Endothelial cell of umbilical vein (primary cell): ENCODE measurements around the gene SGF29. TPM values are rescaled to one million over a fixed set of nuclear protein-coding genes. Genes with fewer than 3 reads are reported as not detected.

Experiments
- BruUV-seq: library from RNA; stranded (reverse); fragments of 400-500 nt; replicated peaks from 2 replicates; lab custom pipeline; 2021; lab: Mats Ljungman, UMichigan
- CTCF ChIA-PET: fragments of 300-600, 350-600 bp; sonication (Branson Sonifier 250); formaldehyde crosslinking; loops from one replicate; lab custom pipeline; 2021; ENCODE audit warnings: antibody characterized with exemption, inconsistent platforms; lab: Charles Lee
- POLR2A ChIA-PET: fragments of 300-600, 350-600 bp; sonication (Branson Sonifier 250); formaldehyde crosslinking; loops from one replicate; lab custom pipeline; 2021; ENCODE audit warnings: antibody characterized with exemption, inconsistent platforms; lab: Charles Lee
- DNase-seq: peaks from one replicate; pipeline ENCODE4 v3.0.0-alpha.2; 2011; ENCODE audit warnings: low read depth, low spot score
- FAIRE-seq: peaks from 2 replicates; lab custom pipeline; 2011; peaks lifted over from hg19 to GRCh38; lab: Jason Lieb, UNC
- H2AFZ ChIP-seq: 2 replicates; pipeline ENCODE4 v1.6.0; 2012; ENCODE audit warnings: low read depth, low read length, control low read depth, inconsistent platforms
- H3K27ac ChIP-seq: 2 replicates; pipeline ENCODE4 v1.5.1; 2011; ENCODE audit warnings: low read depth, mild to moderate bottlenecking, control low read depth, low read length, moderate library complexity; ENCODE audit not compliant: insufficient read depth
- H3K27me3 ChIP-seq, 2 experiments: 2 replicates each; pipeline versions ENCODE4 v1.6.0 to v1.6.1; 2011; ENCODE audit warnings: low read length in 2 of 2, mixed read lengths in 1 of 2; ENCODE audit not compliant: control insufficient read depth in 2 of 2, insufficient read depth in 2 of 2
- H3K36me3 ChIP-seq, 2 experiments: 2 replicates in 1 of 2; 3 replicates in 1 of 2; pipeline ENCODE4 v1.5.1; 2011; ENCODE audit warnings: low read length in 2 of 2, mild to moderate bottlenecking in 1 of 2, moderate library complexity in 1 of 2; ENCODE audit not compliant: control insufficient read depth in 2 of 2, insufficient read depth in 2 of 2; ENCODE audit errors: extremely low read depth in 1 of 2
- H3K4me1 ChIP-seq: 3 replicates; pipeline ENCODE4 v1.5.1; 2011; ENCODE audit warnings: mild to moderate bottlenecking, low read length; ENCODE audit not compliant: control insufficient read depth, insufficient read depth; ENCODE audit errors: extremely low read depth
- H3K4me2 ChIP-seq: 2 replicates; pipeline ENCODE4 v1.6.1; 2011; ENCODE audit warnings: low read length, control low read depth, mixed read lengths; ENCODE audit not compliant: insufficient read depth
- H3K4me3 ChIP-seq, 3 experiments: fragments of 200-600 bp in 1 of 3; sonication (generic), shearing (Covaris generic) in 1 of 3; replicated peaks in 1 of 3; 2 replicates each; pipeline ENCODE4 v1.5.1; 2011 to 2016; ENCODE audit warnings: control low read depth in 3 of 3, low read length in 3 of 3, mild to moderate bottlenecking in 2 of 3, inconsistent platforms in 1 of 3, low read depth in 1 of 3, moderate library complexity in 1 of 3; ENCODE audit not compliant: insufficient read depth in 1 of 3
- H3K79me2 ChIP-seq: 2 replicates; pipeline ENCODE4 v1.6.0; 2012; ENCODE audit warnings: low read length, inconsistent platforms; ENCODE audit not compliant: control insufficient read depth, insufficient read depth
- H3K9ac ChIP-seq: replicated peaks from 2 replicates; pipeline ENCODE3; 2011; ENCODE audit warnings: low read length, control low read depth; ENCODE audit not compliant: insufficient read depth; ENCODE audit errors: extremely low read depth
- H3K9me1 ChIP-seq: replicated peaks from 3 replicates; pipeline ENCODE4 v1.6.0; 2011; ENCODE audit warnings: mild to moderate bottlenecking, low read length; ENCODE audit not compliant: control insufficient read depth, insufficient read depth; ENCODE audit errors: extremely low read depth
- H3K9me3 ChIP-seq: replicated peaks from 2 replicates; pipeline ENCODE4 v1.5.1; 2012; ENCODE audit warnings: low read length, inconsistent platforms; ENCODE audit not compliant: control insufficient read depth, insufficient read depth
- H4K20me1 ChIP-seq: replicated peaks from 2 replicates; pipeline ENCODE3; 2011; ENCODE audit warnings: mild to moderate bottlenecking, low read length; ENCODE audit not compliant: control insufficient read depth, insufficient read depth; ENCODE audit errors: extremely low read depth
- CTCF ChIP-seq, 2 donors: IDR thresholded peaks; 1 replicate in 1 of 2; 2 replicates in 1 of 2; pipeline ENCODE4 v1.5.1; 2011; ENCODE audit warnings: low read length in 2 of 2, mild to moderate bottlenecking in 2 of 2, moderate library complexity in 2 of 2, control low read depth in 1 of 2, inconsistent platforms in 1 of 2, low read depth in 1 of 2; ENCODE audit not compliant: insufficient read depth in 1 of 2; ENCODE audit errors: extremely low read depth in 1 of 2
- EZH2 ChIP-seq: IDR thresholded peaks from 2 replicates; pipeline ENCODE4 v1.6.1; 2012; ENCODE audit warnings: borderline replicate concordance, low read depth, mild to moderate bottlenecking, moderate library complexity, low read length, inconsistent platforms; ENCODE audit not compliant: severe bottlenecking
- FOS ChIP-seq: IDR thresholded peaks from 2 replicates; pipeline ENCODE4 v1.6.1; 2011; ENCODE audit warnings: mild to moderate bottlenecking, low read length, moderate library complexity, borderline replicate concordance; ENCODE audit not compliant: insufficient read depth
- GATA2 ChIP-seq: IDR thresholded peaks from 2 replicates; pipeline ENCODE4 v1.7.0; 2011; ENCODE audit warnings: low read depth, mild to moderate bottlenecking, moderate library complexity, mixed read lengths, low read length; ENCODE audit not compliant: insufficient read length, insufficient read depth
- JUN ChIP-seq: IDR thresholded peaks from 2 replicates; pipeline ENCODE4 v1.6.1; 2011; ENCODE audit warnings: borderline replicate concordance, low read depth; ENCODE audit not compliant: insufficient read length, insufficient read depth
- MAX ChIP-seq: IDR thresholded peaks from 2 replicates; pipeline ENCODE4 v1.6.1; 2011; ENCODE audit not compliant: insufficient read depth, insufficient read length
- MYC ChIP-seq: IDR thresholded peaks from one replicate; pipeline ENCODE4 v1.6.1; 2011; ENCODE audit warnings: mild to moderate bottlenecking, low read depth, low read length
- POLR2A ChIP-seq: IDR thresholded peaks from 2 replicates; pipeline ENCODE4 v1.6.1; 2012; ENCODE audit warnings: low read depth, mild to moderate bottlenecking, control low read depth, low read length
- POLR2AphosphoS5 ChIP-seq: IDR thresholded peaks from 2 replicates; pipeline ENCODE4 v1.6.1; 2012; ENCODE audit warnings: low read depth, mild to moderate bottlenecking, control low read depth, low read length, moderate library complexity; ENCODE audit not compliant: insufficient read depth
- dilution Hi-C: fragments of 300-500 bp; cut with MboI; formaldehyde crosslinking; loops from one replicate; pipeline ENCODE4 v1.15.0; 2019; ENCODE audit warnings: low sequenced_read_pairs; ENCODE audit not compliant: extremely low pct_ligation_motif_present
- intact Hi-C: fragments of 100-400 bp; cut with micrococcal nuclease; formaldehyde crosslinking; loops from one replicate; pipeline ENCODE4 v1.10.0; 2022
- polyA plus RNA-seq, 4 experiments: library from polyadenylated mRNA; depleted of rRNA in 3 of 4; stranded (reverse) in 3 of 4; unstranded in 1 of 4; fragments of >200 nt; gene quantifications; 2 replicates each; pipeline versions ENCODE4 v1.2.1 to v1.2.3, GENCODE V29; 2011 to 2012; ENCODE audit warnings: missing spikeins in 1 of 4
- total RNA-seq: library from RNA; stranded (reverse); gene quantifications from 2 replicates; pipeline ENCODE4 v1.2.3, GENCODE V29; 2021

The SGF29 gene
- total and polyA plus RNA-seq, 2 donors (not counting 3 experiments of a cell fraction or from before 2014, with no cell fraction given) = 3.4 to 12.0 TPM

GRCh38 chr16:28589069-28589468 lies 35.3 kb downstream of the SGF29 start:
- BruUV-seq = no TSS peak
- FAIRE-seq (no peak), DNase-seq (no peak)
- H4K20me1 ChIP-seq = no peaks in the 10 kb centered on the region
- TF ChIP-seq POLR2A (no peak), MYC (no peak), POLR2AphosphoS5 (no peak), CTCF (IDR thresholded peaks at IDR 0.05; ENCODE audit: extremely low read depth in 1 of 2, insufficient read depth in 1 of 2, low read depth in 1 of 2, low read length in 2 of 2) (no peak), FOS (no peak), GATA2 (no peak), EZH2 (no peak), MAX (no peak), JUN (no peak)
- no peaks in the 10 kb centered on the region for H3K4me1 ChIP-seq
- no peak overlapping the region for H3K4me3 ChIP-seq
- H3K36me3 ChIP-seq = peaks cover 0 to 20% of the 10 kb centered on the region in 2 experiments
- CTCF ChIA-PET = no interaction called here
- H3K9ac ChIP-seq = no peak overlapping the region
- no peaks in the 10 kb centered on the region for H3K9me3 ChIP-seq
- intact Hi-C loops = no loop called here
- H3K4me2 ChIP-seq = no peak overlapping the region
- H3K9me1 ChIP-seq = no peaks in the 10 kb centered on the region
- no peaks in the 10 kb centered on the region for H3K79me2 ChIP-seq
- POLR2A ChIA-PET = no interaction called here
- dilution Hi-C loops = no loop called here
- H2AFZ ChIP-seq = no peak overlapping the region
- no peak overlapping the region for H3K27ac ChIP-seq
- H3K27me3 ChIP-seq = no peaks in the 10 kb centered on the region
